ENCODE data around the gene LGALS9. TPM values are rescaled to one million over a fixed set of nuclear protein-coding genes. Genes with fewer than 3 reads are reported as not detected.

The LGALS9 gene
- total RNA-seq (ENCODE audit: insufficient read depth, low replicate concordance), result 4.1 TPM

- DNase-seq (ENCODE audit: low spot score), result peak; percentile 31
These were observed at the start of gene LGALS9 for GRCh38 chr17:27630607-27631410. TSS of gene LGALS9 (plus strand) at chr17:27631188. CDS start at chr17:27631266, 78 bp downstream.

GRCh38 chr17:27582696-27583095 is 48.3 kb upstream of the LGALS9 start:
- DNase-seq (ENCODE audit: low spot score), result no peak

GRCh38 chr17:27585153-27585681 is 45.8 kb upstream of the LGALS9 start:
- DNase-seq (ENCODE audit: low spot score), result peak; percentile 69

GRCh38 chr17:27585792-27586191 is 45.2 kb upstream of the LGALS9 start:
- DNase-seq (ENCODE audit: low spot score), result no peak

GRCh38 chr17:27586203-27586721 is 44.7 kb upstream of the LGALS9 start:
- peak; percentile 97 for DNase-seq (ENCODE audit: low spot score)

GRCh38 chr17:27588354-27588753 is 42.6 kb upstream of the LGALS9 start:
- no peak for DNase-seq (ENCODE audit: low spot score)

GRCh38 chr17:27590864-27591263 is 40.1 kb upstream of the LGALS9 start:
- no peak for DNase-seq (ENCODE audit: low spot score)

GRCh38 chr17:27591986-27592385 is 39.0 kb upstream of the LGALS9 start:
- no peak for DNase-seq (ENCODE audit: low spot score)

GRCh38 chr17:27593232-27593856 is 37.6 kb upstream of the LGALS9 start:
- DNase-seq (ENCODE audit: low spot score), result no peak

- DNase-seq (ENCODE audit: low spot score), result no peak
These were observed 37.1 kb upstream of the LGALS9 start for GRCh38 chr17:27593857-27594255.

- no peak for DNase-seq (ENCODE audit: low spot score)
These were observed 35.8 kb upstream of the LGALS9 start for GRCh38 chr17:27595208-27595607.

- peak; percentile 98 for DNase-seq (ENCODE audit: low spot score)
These were observed 34.9 kb upstream of the LGALS9 start for GRCh38 chr17:27596096-27596495.

- DNase-seq (ENCODE audit: low spot score), result peak; percentile 67
These were observed 34.3 kb upstream of the LGALS9 start for GRCh38 chr17:27596566-27597187.

GRCh38 chr17:27597188-27597580 is 33.8 kb upstream of the LGALS9 start:
- DNase-seq (ENCODE audit: low spot score), result no peak

- DNase-seq (ENCODE audit: low spot score), result no peak
These were observed 33.1 kb upstream of the LGALS9 start for GRCh38 chr17:27597783-27598320.

- no peak for DNase-seq (ENCODE audit: low spot score)
These were observed 32.5 kb upstream of the LGALS9 start for GRCh38 chr17:27598337-27599050.

- no peak for DNase-seq (ENCODE audit: low spot score)
These were observed 30.5 kb upstream of the LGALS9 start for GRCh38 chr17:27600471-27600870.

- peak; percentile 83 for DNase-seq (ENCODE audit: low spot score)
These were observed 29.7 kb upstream of the LGALS9 start for GRCh38 chr17:27601069-27601974.

GRCh38 chr17:27601975-27602302 is 29.0 kb upstream of the LGALS9 start:
- DNase-seq (ENCODE audit: low spot score), result no peak

GRCh38 chr17:27602721-27603420 is 28.1 kb upstream of the LGALS9 start:
- DNase-seq (ENCODE audit: low spot score), result peak; percentile 63

Measured in umbilical cord (tissue), 2 donors.